ENCODE data around the gene MBL2.

Gene MBL2

DNA sequence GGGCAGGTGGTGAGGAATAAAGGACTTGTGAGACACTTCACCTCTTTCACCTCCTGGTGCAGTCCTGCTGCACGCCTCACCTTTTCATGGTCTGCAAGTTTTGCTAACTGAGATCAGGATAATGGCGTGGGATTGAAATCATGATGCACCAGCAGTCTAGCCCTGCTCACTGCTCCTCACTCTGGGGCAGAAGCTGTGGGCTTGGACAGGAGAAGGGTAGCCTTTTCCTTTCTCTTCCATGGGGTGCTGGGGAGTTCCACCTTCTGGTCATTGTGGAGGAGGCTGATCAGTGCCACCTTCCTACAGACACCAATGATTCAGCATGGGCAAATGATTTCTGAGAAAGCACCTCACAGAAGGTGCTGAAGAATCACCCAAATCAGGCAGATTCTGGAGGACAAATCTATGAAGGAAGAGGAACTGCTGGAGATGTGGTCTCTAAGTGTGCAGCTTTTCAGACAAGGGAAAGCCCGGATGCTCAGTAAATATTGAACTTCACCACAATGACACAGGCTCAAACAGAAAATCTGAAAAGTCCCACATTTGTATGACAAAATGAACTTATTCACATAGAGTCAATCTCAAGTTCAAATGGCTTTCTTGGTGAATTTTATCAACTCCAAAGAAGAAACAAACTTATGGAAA, 19.7 kb downstream of the MBL2 start:
- TF ChIP-seq, protein P1, sequence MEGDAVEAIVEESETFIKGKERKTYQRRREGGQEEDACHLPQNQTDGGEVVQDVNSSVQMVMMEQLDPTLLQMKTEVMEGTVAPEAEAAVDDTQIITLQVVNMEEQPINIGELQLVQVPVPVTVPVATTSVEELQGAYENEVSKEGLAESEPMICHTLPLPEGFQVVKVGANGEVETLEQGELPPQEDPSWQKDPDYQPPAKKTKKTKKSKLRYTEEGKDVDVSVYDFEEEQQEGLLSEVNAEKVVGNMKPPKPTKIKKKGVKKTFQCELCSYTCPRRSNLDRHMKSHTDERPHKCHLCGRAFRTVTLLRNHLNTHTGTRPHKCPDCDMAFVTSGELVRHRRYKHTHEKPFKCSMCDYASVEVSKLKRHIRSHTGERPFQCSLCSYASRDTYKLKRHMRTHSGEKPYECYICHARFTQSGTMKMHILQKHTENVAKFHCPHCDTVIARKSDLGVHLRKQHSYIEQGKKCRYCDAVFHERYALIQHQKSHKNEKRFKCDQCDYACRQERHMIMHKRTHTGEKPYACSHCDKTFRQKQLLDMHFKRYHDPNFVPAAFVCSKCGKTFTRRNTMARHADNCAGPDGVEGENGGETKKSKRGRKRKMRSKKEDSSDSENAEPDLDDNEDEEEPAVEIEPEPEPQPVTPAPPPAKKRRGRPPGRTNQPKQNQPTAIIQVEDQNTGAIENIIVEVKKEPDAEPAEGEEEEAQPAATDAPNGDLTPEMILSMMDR (IDR thresholded peaks at IDR 0.05; ENCODE audit: low read depth, low read length, poor library complexity, severe bottlenecking), result no peak
- no peak for TF ChIP-seq EZH2phosphoT487 (IDR thresholded peaks at IDR 0.05; ENCODE audit: borderline replicate concordance, low read length)
- H3K4me1 ChIP-seq (ENCODE audit: control insufficient read depth, low read length), result peaks cover 52% of the 10 kb centered on the region
- no peaks in the 10 kb centered on the region for H3K9me3 ChIP-seq (ENCODE audit: control insufficient read depth, insufficient read depth, low read length)
- H3K36me3 ChIP-seq (ENCODE audit: control insufficient read depth, low read length), result no peaks in the 10 kb centered on the region
- H3K4me3 ChIP-seq (ENCODE audit: low read length), result peak overlapping the region; percentile 62; the same call in 1 of the 2 replicates
- peaks cover 10% of the 10 kb centered on the region for H3K79me2 ChIP-seq (ENCODE audit: control insufficient read depth, low read length)
- no peaks in the 10 kb centered on the region for H3F3A ChIP-seq (ENCODE audit: control insufficient read depth, insufficient read depth)
- H4K20me1 ChIP-seq (ENCODE audit: control insufficient read depth, insufficient read depth, low read depth, low read length), result no peaks in the 10 kb centered on the region
- H3K9me2 ChIP-seq (replicated peaks; ENCODE audit: control insufficient read depth, low read length), result no peaks in the 10 kb centered on the region
- H3K27ac ChIP-seq (ENCODE audit: low read depth, low read length), result no peak overlapping the region
- H3K4me2 ChIP-seq (ENCODE audit: low read length), result peak overlapping the region; percentile 73
- H3K27me3 ChIP-seq (ENCODE audit: control insufficient read depth, low read length), result no peaks in the 10 kb centered on the region

DNA sequence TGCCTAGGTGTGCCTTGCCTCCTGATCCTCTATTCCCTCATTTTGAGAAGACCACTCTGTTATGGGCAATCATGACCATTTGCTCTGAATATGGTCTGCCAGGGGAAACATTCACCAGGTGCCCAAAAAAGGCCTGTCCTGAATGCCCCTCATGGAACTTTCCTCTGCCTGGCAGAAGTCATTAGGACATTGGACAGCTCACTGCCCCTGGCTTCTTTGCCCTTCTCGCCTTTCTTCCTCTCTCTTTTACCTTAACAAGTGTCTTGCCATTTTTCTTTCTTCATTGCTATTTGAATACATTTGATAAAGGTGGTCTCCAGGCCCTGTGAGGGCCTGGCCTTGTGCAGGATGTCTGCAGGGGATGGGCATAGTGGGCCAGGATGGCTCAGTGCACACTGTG, 20.3 kb downstream of the MBL2 start:
- H3K36me3 ChIP-seq (ENCODE audit: control insufficient read depth, low read length), result no peaks in the 10 kb centered on the region
- no peaks in the 10 kb centered on the region for H3F3A ChIP-seq (ENCODE audit: control insufficient read depth, insufficient read depth)
- no peak overlapping the region for H3K4me2 ChIP-seq (ENCODE audit: low read length)
- H4K20me1 ChIP-seq (ENCODE audit: control insufficient read depth, insufficient read depth, low read depth, low read length), result no peaks in the 10 kb centered on the region
- no peaks in the 10 kb centered on the region for H3K9me2 ChIP-seq (replicated peaks; ENCODE audit: control insufficient read depth, low read length)
- peaks cover 47% of the 10 kb centered on the region for H3K4me1 ChIP-seq (ENCODE audit: control insufficient read depth, low read length)
- no peak overlapping the region for H3K27ac ChIP-seq (ENCODE audit: low read depth, low read length)
- no peaks in the 10 kb centered on the region for H3K27me3 ChIP-seq (ENCODE audit: control insufficient read depth, low read length)
- H3K4me3 ChIP-seq (ENCODE audit: low read length), result no peak overlapping the region
- H3K9me3 ChIP-seq (ENCODE audit: control insufficient read depth, insufficient read depth, low read length), result no peaks in the 10 kb centered on the region
- TF ChIP-seq, protein P1 (IDR thresholded peaks at IDR 0.05; ENCODE audit: low read depth, low read length, poor library complexity, severe bottlenecking), result no peak
- TF ChIP-seq EZH2phosphoT487 (IDR thresholded peaks at IDR 0.05; ENCODE audit: borderline replicate concordance, low read length), result no peak
- peaks cover 10% of the 10 kb centered on the region for H3K79me2 ChIP-seq (ENCODE audit: control insufficient read depth, low read length)

DNA sequence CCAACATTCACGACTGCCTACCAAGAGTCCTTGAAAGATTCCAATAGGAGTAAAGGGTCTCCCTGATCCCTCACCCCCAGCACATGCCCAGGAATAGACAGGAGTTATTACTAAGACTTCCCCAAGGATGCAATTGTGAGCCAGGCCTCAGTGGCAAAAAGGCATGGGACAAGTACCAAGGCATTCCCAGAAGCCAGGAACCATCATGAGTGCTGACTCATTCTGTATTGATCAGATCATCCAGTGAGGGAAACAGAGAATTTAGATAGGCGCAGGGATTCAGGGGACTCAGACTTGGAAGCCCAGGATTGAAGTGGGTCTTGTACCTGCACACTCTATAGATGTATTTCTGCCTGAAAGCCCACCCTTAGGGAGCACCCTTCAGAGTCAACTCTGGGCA, 21.2 kb downstream of the MBL2 start:
- Histone ChIP-seq H3K9me2 (replicated peaks; ENCODE audit: control insufficient read depth, low read length) (no peaks in the 10 kb centered on the region), H3K36me3 (ENCODE audit: control insufficient read depth, low read length) (no peaks in the 10 kb centered on the region), H3K4me2 (ENCODE audit: low read length) (no peak overlapping the region), H3F3A (ENCODE audit: control insufficient read depth, insufficient read depth) (no peaks in the 10 kb centered on the region), H3K4me3 (ENCODE audit: low read length) (no peak overlapping the region), H3K79me2 (ENCODE audit: control insufficient read depth, low read length) (peaks cover 10% of the 10 kb centered on the region), H3K9me3 (ENCODE audit: control insufficient read depth, insufficient read depth, low read length) (no peaks in the 10 kb centered on the region), H3K27me3 (ENCODE audit: control insufficient read depth, low read length) (no peaks in the 10 kb centered on the region), H3K27ac (ENCODE audit: low read depth, low read length) (no peak overlapping the region), H4K20me1 (ENCODE audit: control insufficient read depth, insufficient read depth, low read depth, low read length) (no peaks in the 10 kb centered on the region), H3K4me1 (ENCODE audit: control insufficient read depth, low read length) (peaks cover 39% of the 10 kb centered on the region)
- TF ChIP-seq, protein P1 (IDR thresholded peaks at IDR 0.05; ENCODE audit: low read depth, low read length, poor library complexity, severe bottlenecking), result no peak
- no peak for TF ChIP-seq EZH2phosphoT487 (IDR thresholded peaks at IDR 0.05; ENCODE audit: borderline replicate concordance, low read length)

All from DOHH2 (cell line).